Stimulated activated CD8-positive, alpha-beta memory T cell treated with anti-CD3 and anti-CD28 coated beads, Interleukin-7, amount 100 ng/mL, for 1 hour (primary cell): ENCODE data around the gene BACH2.

Experiments used
- DNase-seq, 2 donors: peaks; one replicate each; pipeline ENCODE4 v3.0.0-alpha.2; 2020; ENCODE audit warnings: low read depth in 2 of 2

BACH2 gene

GRCh38 chr6:90098001-90098531 lies 198.6 kb downstream of the BACH2 start:
- DNase-seq = no peak

GRCh38 chr6:90097356-90097755 lies 199.3 kb downstream of the BACH2 start:
- no peak for DNase-seq

- DNase-seq = no peak
Measured at GRCh38 chr6:90096818-90097217, 199.8 kb downstream of the BACH2 start.

GRCh38 chr6:90095788-90096187 lies 200.9 kb downstream of the BACH2 start:
- no peak for DNase-seq

GRCh38 chr6:90095145-90095544 lies 201.5 kb downstream of the BACH2 start:
- no peak for DNase-seq

GRCh38 chr6:90093558-90094073 lies 203.0 kb downstream of the BACH2 start:
- no peak for DNase-seq

- no peak for DNase-seq
Measured at GRCh38 chr6:90090866-90091265, 205.8 kb downstream of the BACH2 start.

- no peak for DNase-seq
Measured at GRCh38 chr6:90088009-90088408, 208.6 kb downstream of the BACH2 start.

GRCh38 chr6:90087106-90087833 lies 209.4 kb downstream of the BACH2 start:
- DNase-seq = no peak

GRCh38 chr6:90086517-90086916 lies 210.1 kb downstream of the BACH2 start:
- DNase-seq = no peak

- DNase-seq = no peak
Measured at GRCh38 chr6:90083891-90084290, 212.8 kb downstream of the BACH2 start.

- no peak for DNase-seq
Measured at GRCh38 chr6:90082847-90083246, 213.8 kb downstream of the BACH2 start.

- DNase-seq = peak in 1 of 2 donors; percentile 25
Measured at GRCh38 chr6:90080876-90081481, 215.7 kb downstream of the BACH2 start.

- no peak for DNase-seq
Measured at GRCh38 chr6:90079560-90080490, 216.8 kb downstream of the BACH2 start.

- no peak for DNase-seq
Measured at GRCh38 chr6:90078513-90079289, 217.9 kb downstream of the BACH2 start.

- DNase-seq = no peak
Measured at GRCh38 chr6:90076511-90077415, 219.9 kb downstream of the BACH2 start.

- no peak for DNase-seq
Measured at GRCh38 chr6:90074161-90074850, 222.3 kb downstream of the BACH2 start.

- no peak for DNase-seq
Measured at GRCh38 chr6:90072935-90073464, 223.6 kb downstream of the BACH2 start.

- DNase-seq = no peak
Measured at GRCh38 chr6:90072501-90072900, 224.1 kb downstream of the BACH2 start.
